HCT116 (cell line): ENCODE measurements around the gene TES. TPM values are rescaled to one million over a fixed set of nuclear protein-coding genes. Genes with fewer than 3 reads are reported as not detected.
A peak's percentile ranks its signal among the peaks of the same experiment; 100 is the strongest.

ENCODE experiments used
- ATAC-seq: fragments of 200-7000 bp; cut with Tn5 transposase; 2 replicates; pipeline ENCODE4 v1.9.1; 2020; ENCODE audit warnings: mild to moderate bottlenecking, moderate library complexity
- BruUV-seq: library from RNA; stranded (reverse); fragments of 400-500 nt; replicated peaks from 2 replicates; lab custom pipeline; 2021; lab: Mats Ljungman, UMichigan
- CTCF ChIA-PET: fragments of 300-600 bp; sonication (Branson Sonifier 250); formaldehyde crosslinking; loops from one replicate; lab custom pipeline; 2021; ENCODE audit warnings: antibody characterized with exemption; lab: Charles Lee
- POLR2A ChIA-PET: fragments of 300-600, 350-600 bp; sonication (Branson Sonifier 250); formaldehyde crosslinking; loops from one replicate; lab custom pipeline; 2021; ENCODE audit warnings: antibody characterized with exemption; lab: Charles Lee
- RAD21 ChIA-PET, 2 experiments: fragments of 300-600 bp; sonication (Branson Sonifier 250); formaldehyde crosslinking; loops; one replicate each; lab custom pipeline; 2023; ENCODE audit warnings: low total read pairs in 2 of 2; ENCODE audit not compliant: uncharacterized antibody in 2 of 2, unreplicated experiment in 2 of 2, low non-redundant PET in 1 of 2; lab: Charles Lee
- DNase-seq: peaks from one replicate; pipeline ENCODE4 v3.0.0-alpha.2; 2010; ENCODE audit warnings: low read depth, low spot score
- H2AFZ ChIP-seq: fragments of 200-600 bp; shearing (Covaris generic), sonication (generic); 2 replicates; pipeline ENCODE4 v1.6.1; 2017; ENCODE audit warnings: low read depth, mixed run types, mixed read lengths, antibody characterized with exemption, low read length; ENCODE audit not compliant: poor library complexity, severe bottlenecking
- H3K27ac ChIP-seq: 2 replicates; pipeline ENCODE4 v1.5.1; 2012; ENCODE audit warnings: low read depth, low read length
- H3K27me3 ChIP-seq: fragments of 200-600 bp; sonication (generic); 2 replicates; pipeline ENCODE4 v1.6.1; 2016; ENCODE audit warnings: mixed run types, low read length, mixed read lengths; ENCODE audit not compliant: insufficient read depth
- H3K36me3 ChIP-seq, 2 experiments: fragments of 200-500 bp in 1 of 2; fragments of 200-600 bp in 1 of 2; sonication (Bioruptor generic) in 1 of 2; sonication (generic) in 1 of 2; 2 replicates each; pipeline versions ENCODE4 v1.5.1 to v1.6.1; 2014 to 2016; ENCODE audit warnings: low read length in 2 of 2, inconsistent platforms in 1 of 2, mixed read lengths in 1 of 2, mixed run types in 1 of 2; ENCODE audit not compliant: insufficient read depth in 2 of 2, control insufficient read depth in 1 of 2
- H3K4me1 ChIP-seq, 2 experiments: fragments of 200-600 bp in 1 of 2; sonication (generic) in 1 of 2; 2 replicates each; pipeline versions ENCODE4 v1.5.1 to v1.6.1; 2012 to 2017; ENCODE audit warnings: low read length in 2 of 2, inconsistent platforms in 1 of 2, mild to moderate bottlenecking in 1 of 2, mixed read lengths in 1 of 2, mixed run types in 1 of 2, moderate library complexity in 1 of 2; ENCODE audit not compliant: insufficient read depth in 2 of 2, control insufficient read depth in 1 of 2
- H3K4me2 ChIP-seq: fragments of 200-600 bp; sonication (generic); 2 replicates; pipeline ENCODE4 v1.6.1; 2017; ENCODE audit warnings: mixed run types, low read length, mixed read lengths
- H3K4me3 ChIP-seq, 2 experiments: fragments of 200-600 bp in 1 of 2; sonication (generic) in 1 of 2; replicated peaks in 1 of 2; 2 replicates each; pipeline ENCODE4 v1.5.1; 2011 to 2016; ENCODE audit warnings: low read length in 2 of 2, control low read depth in 1 of 2, low read depth in 1 of 2, mild to moderate bottlenecking in 1 of 2, mixed read lengths in 1 of 2, mixed run types in 1 of 2
- H3K79me2 ChIP-seq: fragments of 200-600 bp; sonication (generic); 2 replicates; pipeline ENCODE4 v1.6.1; 2017; ENCODE audit warnings: mild to moderate bottlenecking, mixed run types, low read length, moderate library complexity, mixed read lengths; ENCODE audit not compliant: insufficient read depth
- H3K9ac ChIP-seq: fragments of 200-600 bp; sonication (generic); 2 replicates; pipeline ENCODE4 v1.6.1; 2016; ENCODE audit warnings: low read length, mixed read lengths
- H3K9me2 ChIP-seq: fragments of 200-600 bp; sonication (generic), shearing (Covaris generic); 2 replicates; pipeline ENCODE4 v1.6.1; 2017; ENCODE audit warnings: mixed run types, mild to moderate bottlenecking, moderate library complexity; ENCODE audit not compliant: insufficient read depth
- H3K9me3 ChIP-seq, 2 experiments: fragments of 200-500 bp in 1 of 2; fragments of 200-600 bp in 1 of 2; sonication (Bioruptor generic) in 1 of 2; sonication (generic) in 1 of 2; 2 replicates each; pipeline ENCODE4 v1.6.1; 2014 to 2017; ENCODE audit warnings: low read length in 2 of 2, mixed read lengths in 2 of 2, inconsistent platforms in 1 of 2, low read depth in 1 of 2, mild to moderate bottlenecking in 1 of 2, mixed run types in 1 of 2, moderate library complexity in 1 of 2; ENCODE audit not compliant: control insufficient read depth in 1 of 2, insufficient read depth in 1 of 2
- H4K20me1 ChIP-seq: fragments of 200-600 bp; sonication (generic), shearing (Covaris generic); 2 replicates; pipeline ENCODE4 v1.6.1; 2017; ENCODE audit warnings: mixed run types, mild to moderate bottlenecking, moderate library complexity; ENCODE audit not compliant: insufficient read depth
- SIN3A ChIP-seq: IDR thresholded peaks from 2 replicates; pipeline ENCODE4 v1.6.1; 2012; ENCODE audit warnings: low read depth
- SRF ChIP-seq: IDR thresholded peaks from 2 replicates; pipeline ENCODE4 v1.6.1; 2012; ENCODE audit warnings: low read depth
- ZNF274 ChIP-seq: fragments of 200-500 bp; sonication (Bioruptor generic); IDR thresholded peaks from 2 replicates; pipeline ENCODE4 v1.6.1; 2014; ENCODE audit warnings: mild to moderate bottlenecking, low read depth, low read length, inconsistent platforms
- intact Hi-C: fragments of 100-400 bp; cut with micrococcal nuclease; formaldehyde crosslinking; loops from 2 replicates; pipeline ENCODE4 v1.10.0; 2022
- total RNA-seq: library from RNA; stranded (reverse); gene quantifications from one replicate; pipeline ENCODE4 v1.2.1, GENCODE V29; 2021; ENCODE audit not compliant: unreplicated experiment

Gene TES
- total RNA-seq, 1 experiment from 2014 or later = 129 TPM

- no peak overlapping the region for H3K4me2 ChIP-seq
- H3K79me2 ChIP-seq = no peaks in the 10 kb centered on the region
- no peaks in the 10 kb centered on the region for H3K9me2 ChIP-seq
- ChIA-PET RAD21 (no interaction called here), POLR2A (no interaction called here), CTCF (no interaction called here)
- ATAC-seq (no peak), DNase-seq (no peak)
- H3K9ac ChIP-seq = no peak overlapping the region
- H3K36me3 ChIP-seq = no peaks in the 10 kb centered on the region
- H3K4me1 ChIP-seq = peaks cover 3 to 5% of the 10 kb centered on the region in 2 experiments; a peak in 1 of 4 replicates
- H2AFZ ChIP-seq = no peak overlapping the region
- H4K20me1 ChIP-seq = no peaks in the 10 kb centered on the region
- H3K4me3 ChIP-seq = no peak overlapping the region
- TF ChIP-seq ZNF274 (no peak), SIN3A (no peak)
- no TSS peak for BruUV-seq
- intact Hi-C loops = loop anchor here (5.0 to 10.0 kb wide), 3 partner anchors 504 to 1501 kb away; partner anchors contain the start of gene MET
- no peaks in the 10 kb centered on the region for H3K9me3 ChIP-seq
- no peaks in the 10 kb centered on the region for H3K27me3 ChIP-seq
- no peak overlapping the region for H3K27ac ChIP-seq
These were observed 39.2 kb upstream of the TES start for GRCh38 chr7:116171094-116171493.

- ATAC-seq = no peak
- H3K9me2 ChIP-seq = no peaks in the 10 kb centered on the region
- POLR2A ChIA-PET = no interaction called here
- H3K27me3 ChIP-seq = no peaks in the 10 kb centered on the region
- no peaks in the 10 kb centered on the region for H4K20me1 ChIP-seq
- RAD21 ChIA-PET = no interaction called here
- DNase-seq = no peak
- H3K79me2 ChIP-seq = no peaks in the 10 kb centered on the region
- H3K9me3 ChIP-seq = no peaks in the 10 kb centered on the region
- peaks cover 3 to 5% of the 10 kb centered on the region in 2 experiments; a peak in 1 of 4 replicates for H3K4me1 ChIP-seq
- H3K4me2 ChIP-seq = no peak overlapping the region
- peak overlapping the region; percentile 83 for H2AFZ ChIP-seq
- TF ChIP-seq SRF = no peak
- TF ChIP-seq, all 23 proteins: peak for 0
- CTCF ChIA-PET = interaction anchor here (1.3 to 3.0 kb wide), 5 partner anchors 63 to 955 kb away, joined by 3 to 12 read pairs (median 5); no protein-coding TSS in a partner anchor
- Histone ChIP-seq H3K4me3 (no peak overlapping the region), H3K9ac (no peak overlapping the region), H3K36me3 (no peaks in the 10 kb centered on the region), H3K27ac (no peak overlapping the region)
- intact Hi-C loops = loop anchor here (5.0 to 10.0 kb wide), 3 partner anchors 502 to 1500 kb away; partner anchors contain the start of gene MET
- BruUV-seq = no TSS peak
These were observed 38.0 kb upstream of the TES start for GRCh38 chr7:116172353-116172752.
